Cardiac atrium fibroblast (primary cell): ENCODE measurements around the gene FNDC11. TPM values are rescaled to one million over a fixed set of nuclear protein-coding genes. Genes with fewer than 3 reads are reported as not detected.

Experiments
- total RNA-seq: library from RNA; depleted of rRNA; stranded (reverse); fragments of >200 nt; gene quantifications from 2 replicates; pipeline ENCODE4 v1.2.3, GENCODE V29; 2015

Gene FNDC11, protein sequence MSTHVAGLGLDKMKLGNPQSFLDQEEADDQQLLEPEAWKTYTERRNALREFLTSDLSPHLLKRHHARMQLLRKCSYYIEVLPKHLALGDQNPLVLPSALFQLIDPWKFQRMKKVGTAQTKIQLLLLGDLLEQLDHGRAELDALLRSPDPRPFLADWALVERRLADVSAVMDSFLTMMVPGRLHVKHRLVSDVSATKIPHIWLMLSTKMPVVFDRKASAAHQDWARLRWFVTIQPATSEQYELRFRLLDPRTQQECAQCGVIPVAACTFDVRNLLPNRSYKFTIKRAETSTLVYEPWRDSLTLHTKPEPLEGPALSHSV
- total RNA-seq: 0.16 and 0.36 TPM in 2 replicates

DNA sequence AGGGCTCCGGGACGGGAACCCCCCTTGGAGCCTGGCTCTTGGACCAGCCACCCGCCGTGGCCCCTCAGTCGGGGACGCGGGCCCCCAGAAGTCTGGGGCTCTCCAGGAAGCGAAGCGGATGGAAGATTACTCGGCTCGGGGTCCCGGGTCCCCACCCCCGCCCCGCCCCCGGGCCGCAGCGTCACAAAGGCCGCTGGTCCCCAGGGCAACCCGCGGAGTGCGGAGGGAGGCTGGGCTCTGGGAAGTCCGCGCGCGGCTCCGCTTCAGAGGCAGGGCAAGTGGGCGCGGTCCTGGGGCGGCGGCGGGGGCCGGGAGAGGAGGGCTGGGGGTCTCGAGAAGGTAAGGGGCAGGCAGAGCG lies at the start of gene FNDC11:
TSS of gene FNDC11 (plus strand) at position 227 of the 358 bp plus-strand sequence. CDS start 1,505 bp downstream, outside the sequence.

DNA sequence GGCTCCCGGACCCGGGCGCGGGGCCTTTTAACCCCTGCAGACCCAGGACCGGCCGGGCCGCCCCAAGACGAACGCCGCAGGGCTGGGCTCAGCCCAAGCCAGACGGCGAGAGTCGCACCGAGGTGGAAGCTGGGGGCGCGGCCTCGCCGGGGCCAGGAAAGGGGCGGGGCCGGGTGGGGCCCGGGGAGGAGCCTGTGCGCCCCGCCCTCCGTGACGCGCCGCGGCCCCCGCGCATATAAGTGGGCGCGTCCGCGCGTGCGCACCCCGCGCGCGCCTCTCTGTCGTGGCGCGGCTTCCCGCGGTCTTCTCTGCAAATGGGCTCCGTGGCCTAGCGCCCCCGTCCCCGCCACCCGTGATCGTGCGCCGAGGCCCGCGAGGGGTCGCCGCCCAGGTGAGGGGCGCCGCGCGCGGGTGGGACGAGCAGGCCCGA lies 33.4 kb upstream of the FNDC11 start, which contains the start of gene PPDPF:
TSS of gene PPDPF (plus strand) at position 262 of the 430 bp plus-strand sequence. CDS start 544 bp downstream, outside the sequence.

DNA sequence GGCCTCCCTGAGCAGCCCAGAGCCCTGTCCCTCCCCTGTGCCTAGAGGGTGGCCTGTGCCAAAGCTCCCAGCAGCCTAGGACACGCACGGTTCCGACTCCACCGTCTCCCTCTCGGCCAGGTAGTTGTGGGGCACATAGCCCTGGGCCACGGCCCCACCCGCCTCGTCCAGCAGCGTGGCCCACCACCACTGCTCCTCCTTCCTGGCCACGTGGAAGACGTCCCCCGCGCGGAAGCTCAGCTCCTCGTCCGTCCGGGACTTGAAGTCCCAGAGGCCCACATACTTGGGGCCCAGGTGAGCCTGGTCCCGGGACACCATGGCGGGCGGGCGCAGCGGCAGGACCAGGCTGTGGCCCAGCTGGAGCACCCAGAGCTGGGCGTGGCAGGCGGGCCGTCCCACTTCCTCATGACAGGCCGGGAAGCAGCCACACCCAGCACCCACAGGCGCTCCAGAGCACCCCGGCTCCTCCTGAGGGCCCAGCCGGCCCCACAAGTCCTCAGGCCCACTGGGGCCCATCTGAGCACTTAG lies 16.9 kb upstream of the FNDC11 start, which contains the start of gene PTK6:
TSS of gene PTK6 (minus strand) at position 380 of the 528 bp plus-strand sequence. CDS start at position 318, 62 bp downstream.

DNA sequence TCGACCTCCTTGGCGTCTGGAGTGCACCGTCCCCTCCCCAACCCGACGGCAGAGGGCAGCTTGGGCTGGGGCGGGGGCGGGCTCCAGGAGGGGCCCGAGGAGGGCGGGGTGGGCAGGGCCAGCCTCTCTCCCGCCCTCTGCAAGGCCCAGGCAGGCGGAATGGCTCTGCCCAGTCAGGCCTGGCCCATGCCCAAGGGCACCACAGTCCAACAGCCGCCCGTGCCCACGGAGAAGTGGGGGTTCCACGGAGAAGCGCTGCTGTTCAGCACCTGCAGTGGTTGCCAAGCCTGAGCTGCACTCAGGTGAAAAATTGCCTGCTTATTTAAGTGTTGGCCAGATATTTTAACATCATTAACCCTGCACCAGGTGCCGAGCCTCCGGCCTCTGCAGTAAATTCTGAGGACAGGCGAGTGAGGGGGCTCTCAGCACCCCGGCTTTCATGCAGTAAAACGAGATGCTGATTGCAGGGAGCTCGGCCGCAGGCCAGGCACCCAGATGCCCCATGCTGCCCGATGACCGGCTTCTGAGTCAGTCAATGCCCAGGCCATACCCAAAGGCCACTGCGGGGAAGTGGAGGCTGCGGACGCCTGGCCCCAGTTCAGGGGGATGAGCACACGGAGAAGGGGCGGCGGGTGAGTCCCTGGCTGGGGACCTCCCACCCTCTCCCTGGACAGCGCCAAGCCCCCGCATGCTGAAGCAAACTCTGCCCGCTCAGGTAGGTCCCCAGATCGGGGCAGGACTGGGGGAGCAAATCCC lies 6.1 kb upstream of the FNDC11 start, which contains the start of gene SRMS:
TSS of gene SRMS (minus strand) at position 25 of the 756 bp plus-strand sequence. CDS start 286 bp downstream, outside the sequence.

DNA sequence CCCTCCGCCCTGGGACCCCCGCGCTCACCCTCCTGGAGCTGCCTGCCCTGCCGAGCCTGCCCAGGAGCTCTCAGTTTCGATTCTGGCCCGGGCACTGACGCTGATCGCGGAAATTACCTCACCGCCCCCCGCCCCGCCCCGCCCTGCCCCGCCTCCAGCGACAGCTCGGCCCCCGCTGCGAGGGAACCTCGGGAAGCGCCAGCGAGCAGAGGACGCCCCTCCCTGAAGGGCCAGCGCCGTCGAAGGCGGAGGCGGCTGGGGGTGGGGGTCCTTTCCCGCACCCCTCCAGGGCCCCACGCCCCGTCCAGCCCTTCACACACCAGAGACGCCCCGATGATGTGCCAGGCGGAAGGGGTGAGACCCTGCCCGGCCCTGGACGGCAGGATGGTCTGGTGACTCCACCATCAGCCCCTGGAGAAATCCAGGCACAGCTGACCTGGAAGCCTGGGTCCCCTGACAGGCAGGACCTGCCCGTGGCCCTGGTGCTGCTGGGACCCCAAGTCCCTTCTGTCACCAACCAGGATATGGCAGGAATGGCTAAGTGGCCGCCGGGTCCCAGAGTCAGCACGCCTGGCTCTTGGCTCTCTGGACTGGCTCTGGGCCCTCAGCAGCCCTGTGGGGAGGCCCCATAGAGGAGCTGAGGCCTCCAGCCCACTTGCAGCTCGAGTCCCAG lies 20.3 kb downstream of the FNDC11 start, which contains the start of gene HELZ2:
TSS of gene HELZ2 (minus strand) at position 84 of the 673 bp plus-strand sequence. CDS start 1,854 bp downstream, outside the sequence.

Other genes with a start within 250 kb of the FNDC11 start
- gene CHRNA4, start 192.8 kb upstream of the FNDC11 start, total RNA-seq: not detected in 2 replicates
- not detected in 2 replicates for gene KCNQ2, start 81.5 kb upstream of the FNDC11 start, total RNA-seq
- 2.4 and 2.5 TPM in 2 replicates for gene EEF1A2, start 55.1 kb upstream of the FNDC11 start, total RNA-seq
- 136 and 228 TPM in 2 replicates for gene PPDPF, start 33.4 kb upstream of the FNDC11 start, total RNA-seq
- not detected in 2 replicates for gene PTK6, start 16.8 kb upstream of the FNDC11 start, total RNA-seq
- gene SRMS, start 6.4 kb upstream of the FNDC11 start, total RNA-seq: not detected in 2 replicates
- 24.0 and 33.4 TPM in 2 replicates for gene HELZ2, start 20.1 kb downstream of the FNDC11 start, total RNA-seq
- gene GMEB2, start 72.9 kb downstream of the FNDC11 start, total RNA-seq: 6.8 and 12.5 TPM in 2 replicates
- 38.6 and 51.4 TPM in 2 replicates for gene STMN3, start 99.3 kb downstream of the FNDC11 start, total RNA-seq
- gene RTEL1, start 104.2 kb downstream of the FNDC11 start, total RNA-seq: 7.1 and 9.6 TPM in 2 replicates
- 1.8 and 5.8 TPM in 2 replicates for gene TNFRSF6B, start 142.5 kb downstream of the FNDC11 start, total RNA-seq
- gene ARFRP1, start 153.8 kb downstream of the FNDC11 start, total RNA-seq: 37.3 and 38.5 TPM in 2 replicates
- 23.8 and 24.5 TPM in 2 replicates for gene ZGPAT, start 153.9 kb downstream of the FNDC11 start, total RNA-seq
- 3.8 and 7.3 TPM in 2 replicates for gene LIME1, start 182.5 kb downstream of the FNDC11 start, total RNA-seq
- 36.9 and 58.5 TPM in 2 replicates for gene SLC2A4RG, start 185.6 kb downstream of the FNDC11 start, total RNA-seq